ENCODE results near the gene DDAH1.
"Not testable (repeated sequence)": the region's sequence is repeated elsewhere in the genome, so short reads cannot be mapped to it uniquely, and the experiment has no call there.

The DDAH1 gene

DNA sequence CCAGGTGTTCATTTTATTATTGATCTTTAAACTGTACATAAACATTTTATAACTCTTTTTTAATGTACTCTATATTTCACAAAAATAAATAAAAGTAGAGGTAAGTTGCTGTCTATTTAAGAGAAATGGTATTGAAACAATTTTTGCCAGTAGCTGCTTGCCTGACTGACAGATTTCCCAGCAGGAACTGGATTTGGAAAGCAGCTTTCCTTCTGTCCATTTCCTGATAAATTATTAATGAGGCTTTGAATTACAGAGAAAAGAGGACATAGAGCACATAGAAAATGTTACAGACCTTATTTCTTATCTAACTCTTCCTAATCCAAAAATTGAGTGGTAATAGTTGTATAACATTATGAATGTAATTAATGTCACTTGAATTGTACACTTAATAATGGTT, 108.8 kb downstream of the DDAH1 start:
- DNase-seq = no peak

DNA sequence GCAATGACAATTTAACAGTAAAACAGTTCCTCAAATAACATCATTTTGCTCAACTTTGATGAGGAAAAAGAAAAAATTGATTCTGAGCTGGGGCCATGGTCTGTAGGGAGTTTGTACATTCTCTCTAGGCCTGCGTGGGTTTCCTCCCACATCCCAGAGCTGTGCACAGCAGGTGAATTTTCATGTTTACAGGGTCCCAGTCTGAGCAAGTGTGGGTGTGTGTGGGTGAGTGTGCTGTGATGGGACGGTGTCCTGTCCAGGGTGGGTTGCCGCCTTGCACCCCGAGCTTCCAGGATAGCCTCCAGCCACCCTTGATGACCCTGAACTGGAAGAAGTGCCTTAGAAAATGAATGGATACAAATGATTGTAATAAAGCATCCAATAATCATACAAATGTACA, 112.9 kb downstream of the DDAH1 start:
- DNase-seq = no peak

DNA sequence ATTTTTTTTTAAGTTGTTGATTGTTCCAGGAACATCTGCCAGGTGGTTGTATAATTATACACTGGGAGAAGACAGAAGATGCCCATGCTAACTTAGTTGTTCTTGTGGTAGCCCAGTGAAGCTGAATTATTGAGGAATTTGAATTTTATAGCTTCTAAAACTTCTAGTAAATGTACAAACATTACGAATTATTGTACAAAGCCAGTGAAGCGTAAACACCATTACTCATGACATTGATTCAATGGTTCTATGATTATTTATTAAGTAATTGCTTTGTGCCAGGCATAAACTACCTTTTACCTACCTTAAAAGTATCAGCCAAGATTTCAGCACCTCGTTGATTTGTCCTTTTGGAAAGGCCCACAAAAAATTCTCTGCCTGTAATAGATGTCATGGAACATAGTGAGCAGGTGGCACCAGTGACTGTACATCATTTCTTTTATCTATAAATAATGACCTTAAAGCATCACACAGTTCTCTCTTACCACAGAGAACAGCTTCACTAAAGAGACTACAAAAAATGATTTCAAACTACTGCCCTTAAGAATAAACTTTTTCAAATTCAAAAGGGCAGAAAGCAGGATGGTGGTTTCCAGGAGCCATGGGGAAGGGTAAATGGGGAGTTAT, 113.6 kb downstream of the DDAH1 start:
- no peak for DNase-seq

DNA sequence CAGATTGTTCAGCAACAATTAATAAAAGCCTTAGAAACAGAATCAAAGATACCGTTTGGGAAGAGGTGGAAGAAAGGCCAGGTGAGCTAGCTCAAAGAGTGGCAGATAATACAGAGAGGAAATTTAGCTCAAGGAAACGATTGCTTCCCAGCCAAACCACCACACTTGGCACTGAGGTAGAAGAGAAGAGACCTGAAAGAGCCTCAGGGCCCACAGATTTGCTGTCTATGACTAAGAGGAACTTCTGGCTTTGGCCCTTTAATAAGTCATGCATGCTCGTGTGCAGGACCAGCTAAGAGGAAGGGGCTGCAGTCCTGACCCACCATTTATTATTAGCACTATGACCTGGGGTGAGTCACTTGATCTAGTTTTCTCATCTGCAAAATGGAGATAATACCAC, 115.7 kb downstream of the DDAH1 start:
- no peak for DNase-seq

DNA sequence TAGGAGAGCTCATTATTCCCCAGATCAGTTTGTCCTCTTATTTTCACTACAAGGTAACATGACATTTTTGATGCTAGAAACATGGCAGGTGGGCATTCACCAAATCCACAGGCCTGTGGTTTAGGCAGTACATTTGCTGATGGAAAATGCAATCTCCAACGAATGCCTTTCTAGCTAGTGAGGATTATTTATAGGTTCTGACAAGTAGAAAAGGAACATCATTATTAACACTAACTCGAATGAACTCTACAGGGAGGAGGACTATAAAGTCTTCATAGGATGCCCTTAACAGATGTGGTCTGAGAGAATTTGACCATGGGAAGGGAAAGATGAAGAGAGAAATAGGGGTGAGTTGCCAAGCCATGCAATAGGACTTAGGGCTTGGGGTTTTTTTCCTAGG, 117.1 kb downstream of the DDAH1 start:
- DNase-seq = no peak

DNA sequence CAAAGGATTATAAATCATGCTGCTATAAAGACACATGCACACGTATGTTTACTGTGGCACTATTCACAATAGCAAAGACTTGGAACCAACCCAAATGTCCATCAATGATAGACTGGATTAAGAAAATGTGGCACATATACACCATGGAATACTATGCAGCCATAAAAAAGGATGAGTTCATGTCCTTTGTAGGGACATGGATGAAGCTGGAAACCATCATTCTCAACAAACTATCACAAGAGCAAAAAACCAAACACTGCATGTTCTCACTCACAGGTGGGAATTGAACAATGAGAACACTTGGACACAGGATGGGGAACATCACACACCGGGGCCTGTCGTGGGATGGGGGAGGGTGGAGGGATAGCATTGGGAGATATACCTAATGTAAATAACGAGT, 117.7 kb downstream of the DDAH1 start:
- DNase-seq = not testable (repeated sequence)

DNA sequence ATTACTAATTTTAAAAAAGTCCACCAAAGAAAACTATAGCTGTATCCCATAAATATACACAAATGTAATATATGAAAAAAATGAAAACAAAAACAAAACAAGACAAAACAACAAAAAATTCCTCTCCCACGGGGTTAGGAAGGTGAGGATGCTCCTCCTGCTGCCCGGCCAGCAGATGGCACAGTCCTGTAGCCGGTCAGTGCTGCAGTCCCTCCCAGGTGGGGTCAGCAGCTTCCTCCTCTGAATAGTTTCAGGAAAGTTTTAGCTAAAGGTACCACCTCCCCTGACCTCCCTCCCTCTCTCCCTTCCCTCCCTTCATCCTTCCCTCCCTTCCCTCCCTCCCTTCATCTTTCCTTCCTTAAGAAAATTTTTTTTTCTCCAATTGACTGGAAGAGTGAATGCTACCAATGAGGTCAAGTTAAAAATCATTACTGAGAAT, 120.7 kb downstream of the DDAH1 start:
- DNase-seq = no peak

DNA sequence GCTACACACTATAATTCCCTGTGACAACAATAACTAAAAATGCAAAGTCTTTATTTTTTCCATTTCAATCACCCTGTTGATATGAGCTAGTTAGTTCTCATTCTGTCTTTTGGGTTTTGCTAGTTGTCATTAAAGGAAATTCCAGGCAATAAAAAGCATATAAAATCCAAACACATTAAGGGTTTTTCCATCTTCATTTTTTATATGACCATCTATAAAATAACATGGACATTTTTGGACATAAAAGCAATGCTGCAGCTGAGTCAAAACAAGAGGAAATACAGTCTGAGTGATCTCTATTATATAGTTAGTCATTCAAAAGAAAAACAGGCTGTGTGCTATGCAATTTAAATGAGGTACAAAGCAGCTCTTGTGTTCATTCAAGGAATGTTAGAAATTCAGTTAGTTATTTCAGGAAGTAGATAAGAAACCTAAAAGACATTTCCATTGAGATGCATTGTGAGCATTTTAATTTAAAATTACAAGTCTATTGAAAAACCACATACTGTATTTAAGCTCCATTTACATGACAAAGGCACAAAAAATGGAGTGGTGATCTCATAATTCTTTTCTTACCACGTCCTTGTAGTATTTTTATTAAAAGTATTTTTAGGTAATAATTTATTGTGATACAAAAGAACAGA, 121.2 kb downstream of the DDAH1 start:
- DNase-seq = no peak

DNA sequence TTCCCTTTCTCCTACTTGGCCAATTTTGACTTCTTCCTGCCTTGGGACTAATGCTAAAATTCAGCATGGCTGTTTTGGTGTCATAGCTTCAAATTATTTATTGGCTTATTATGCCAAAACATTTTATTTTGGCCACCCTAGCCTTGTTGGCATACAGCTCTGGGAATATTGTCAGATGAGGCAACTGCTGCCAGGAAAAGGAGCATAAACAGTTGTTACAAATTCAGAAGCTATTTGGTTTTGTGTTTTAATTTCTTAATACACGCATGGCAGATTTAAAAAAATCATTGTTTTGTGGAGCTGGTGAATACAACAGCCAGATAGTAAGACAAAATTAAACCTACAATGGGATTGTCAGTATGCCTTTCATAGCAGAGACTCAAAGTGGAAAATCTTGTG, 121.7 kb downstream of the DDAH1 start:
- DNase-seq = no peak

DNA sequence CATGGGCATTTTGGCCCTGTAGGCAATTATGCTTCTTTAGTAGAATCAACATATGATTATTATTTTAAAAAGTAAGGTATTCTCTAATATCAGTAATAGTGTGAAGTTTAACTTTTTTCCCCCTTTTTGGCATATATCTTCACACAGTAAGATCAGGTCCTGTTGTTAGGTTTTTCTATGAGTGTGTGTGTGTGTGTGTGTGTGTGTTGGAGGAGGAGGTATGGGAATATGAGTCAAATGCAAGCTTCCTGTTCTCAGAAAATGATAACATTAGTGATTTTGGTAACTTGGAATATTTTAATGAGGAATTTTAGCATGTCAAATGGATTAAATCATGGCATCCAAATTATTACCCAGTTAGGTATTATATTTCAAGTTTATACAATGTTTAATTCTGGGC, 122.8 kb downstream of the DDAH1 start:
- DNase-seq = no peak

DNA sequence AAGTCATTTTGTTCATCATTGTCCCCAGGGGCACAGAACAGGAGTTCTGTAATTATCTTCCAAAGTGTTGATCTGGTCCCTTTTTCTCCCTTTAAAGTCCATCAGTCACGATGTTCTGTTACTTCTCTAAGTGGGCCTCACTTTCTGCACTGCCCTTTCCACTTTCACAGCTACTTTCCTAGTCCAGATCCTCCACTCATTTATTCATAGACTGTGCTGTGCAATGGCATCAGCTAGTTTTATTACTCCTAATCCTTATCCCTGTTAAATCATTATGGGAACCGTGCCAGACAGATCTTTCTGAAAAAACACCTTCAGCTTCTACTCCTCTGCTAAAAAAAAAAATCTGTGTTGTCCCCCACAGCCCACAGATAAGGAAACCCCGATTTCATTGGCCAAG, 124.5 kb downstream of the DDAH1 start:
- DNase-seq = no peak

DNA sequence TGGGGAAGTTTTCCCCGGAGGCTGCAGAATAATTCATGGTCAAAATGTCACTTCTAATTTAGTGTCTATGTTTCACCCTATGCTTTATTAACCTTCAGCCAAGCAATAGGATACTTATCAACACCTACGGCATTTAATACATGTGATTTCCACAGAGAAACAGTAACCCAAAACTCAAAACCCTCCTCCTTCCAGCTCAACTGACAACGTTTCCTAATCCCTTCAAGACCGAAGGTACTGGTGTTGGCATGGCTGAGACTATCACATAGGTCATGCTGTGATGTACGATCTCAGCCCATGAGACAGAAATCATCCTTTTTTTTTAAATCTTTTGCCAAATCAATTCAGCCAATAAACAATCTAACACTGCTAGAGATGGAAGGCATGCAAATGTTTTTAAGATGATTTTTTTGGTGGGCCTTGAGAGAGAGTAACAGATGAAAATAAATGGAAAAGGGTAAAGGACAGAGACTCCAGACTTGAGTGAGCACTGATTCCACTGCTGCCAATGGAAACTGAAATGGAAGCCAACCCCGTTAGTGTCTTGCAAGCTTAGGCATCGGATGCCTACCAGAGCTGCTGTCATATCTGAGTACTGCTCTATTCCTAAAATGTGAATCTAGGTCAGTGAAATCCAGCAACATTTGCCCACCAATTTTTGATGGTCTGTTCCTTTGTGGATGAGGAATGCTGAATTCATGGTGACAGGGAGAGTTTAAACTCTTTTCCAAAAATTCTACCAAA, 125.1 kb downstream of the DDAH1 start:
- DNase-seq = no peak

DNA sequence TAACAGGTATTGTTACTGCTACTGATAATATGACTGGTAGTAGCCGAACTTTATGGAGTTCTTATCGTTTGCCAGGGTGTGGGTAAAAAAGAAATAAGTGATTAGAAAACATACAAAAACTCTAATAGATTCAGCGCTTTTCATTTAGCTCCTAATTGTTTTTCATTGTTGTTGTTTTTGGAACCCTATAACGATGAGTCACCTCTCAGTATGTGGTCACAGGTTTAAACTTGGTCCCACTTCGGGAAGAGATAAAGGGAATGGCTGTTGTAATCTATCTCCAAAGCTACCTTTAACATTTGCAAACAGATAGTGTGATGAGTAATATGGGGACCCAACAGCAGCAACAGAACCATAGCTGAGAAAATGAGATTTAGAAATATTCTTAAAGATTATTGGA, 125.9 kb downstream of the DDAH1 start:
- no peak for DNase-seq

DNA sequence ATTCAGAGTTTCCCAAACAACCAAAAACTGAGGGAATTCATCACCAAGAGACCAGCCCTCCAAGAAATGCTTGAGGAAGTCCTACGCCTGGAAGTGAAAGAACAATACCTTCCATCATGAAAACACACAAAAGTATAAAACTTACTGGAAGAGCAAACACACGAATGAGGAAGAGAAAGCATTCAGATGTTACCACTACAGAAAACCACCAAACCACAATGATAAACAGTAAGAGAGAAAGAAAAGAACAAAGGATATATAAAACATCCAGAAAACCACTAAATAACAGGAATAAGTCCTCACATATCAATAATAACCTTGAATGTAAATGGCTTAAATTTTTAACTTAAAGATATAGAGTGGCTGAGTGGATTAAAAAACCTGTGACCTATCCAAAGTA, 130.0 kb downstream of the DDAH1 start:
- no peak for DNase-seq

DNA sequence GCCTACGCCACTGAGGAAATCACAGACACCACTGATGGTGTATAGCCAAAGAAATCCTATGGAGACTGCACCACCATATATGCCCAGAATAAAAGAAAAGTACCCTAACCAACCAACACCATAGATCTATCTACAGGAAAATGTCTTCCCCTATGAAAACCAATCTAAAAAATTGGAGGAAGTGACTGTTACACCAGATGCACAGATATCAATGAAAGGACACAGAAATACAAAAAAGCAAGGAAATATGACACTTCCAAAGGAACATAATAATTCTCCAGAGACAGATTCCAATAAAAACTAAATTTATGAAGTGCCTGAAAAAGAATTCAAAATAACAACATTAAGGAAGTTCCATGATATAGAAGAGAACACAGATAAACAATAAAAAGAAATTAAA, 131.8 kb downstream of the DDAH1 start:
- DNase-seq = no peak

DNA sequence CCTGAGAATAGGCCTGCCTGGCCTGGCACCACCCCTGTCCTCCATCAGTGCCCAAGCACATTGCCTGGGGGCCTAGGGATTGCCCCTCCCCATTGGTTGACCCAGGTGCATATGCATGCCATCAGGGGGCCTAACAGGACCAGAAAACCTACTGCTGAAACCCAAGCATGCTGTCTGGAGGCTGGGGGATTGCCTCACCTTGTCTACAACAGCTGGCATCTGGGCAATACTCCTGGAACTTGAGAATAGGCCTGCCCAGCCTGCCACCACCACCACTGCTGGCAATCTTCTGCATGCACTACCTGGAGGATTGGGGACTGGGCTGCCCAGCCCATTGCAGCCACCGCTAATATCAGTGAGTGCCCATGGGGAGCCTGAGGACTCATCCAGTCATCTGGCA, 132.4 kb downstream of the DDAH1 start:
- no peak for DNase-seq

DNA sequence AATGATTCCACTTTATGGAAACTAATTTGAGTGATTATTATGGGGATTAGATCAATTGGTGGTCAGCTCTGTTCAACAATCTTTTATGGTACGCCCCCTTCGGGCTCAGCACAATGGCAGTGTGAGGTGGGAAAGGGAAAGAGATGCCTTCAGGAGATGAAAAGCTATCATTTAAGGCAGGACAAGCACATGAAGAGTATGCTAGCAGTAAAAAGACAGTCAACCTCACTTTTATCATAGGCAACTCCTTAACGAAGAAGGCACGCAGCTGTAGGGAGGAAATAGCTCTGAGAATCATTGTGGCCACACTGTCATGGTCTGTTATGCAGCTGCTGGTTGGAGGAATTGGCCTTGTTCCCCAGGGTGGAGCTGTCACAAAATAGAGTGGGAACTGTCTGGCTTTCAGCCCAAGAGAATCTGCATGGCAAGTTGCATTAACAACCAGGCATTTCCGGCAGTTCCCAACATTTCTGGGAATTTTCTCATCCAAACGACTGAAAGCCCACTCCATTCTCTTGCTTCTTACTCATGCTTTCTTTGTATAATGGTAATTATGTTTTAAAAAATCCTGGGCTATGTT, 134.2 kb downstream of the DDAH1 start:
- DNase-seq = no peak

DNA sequence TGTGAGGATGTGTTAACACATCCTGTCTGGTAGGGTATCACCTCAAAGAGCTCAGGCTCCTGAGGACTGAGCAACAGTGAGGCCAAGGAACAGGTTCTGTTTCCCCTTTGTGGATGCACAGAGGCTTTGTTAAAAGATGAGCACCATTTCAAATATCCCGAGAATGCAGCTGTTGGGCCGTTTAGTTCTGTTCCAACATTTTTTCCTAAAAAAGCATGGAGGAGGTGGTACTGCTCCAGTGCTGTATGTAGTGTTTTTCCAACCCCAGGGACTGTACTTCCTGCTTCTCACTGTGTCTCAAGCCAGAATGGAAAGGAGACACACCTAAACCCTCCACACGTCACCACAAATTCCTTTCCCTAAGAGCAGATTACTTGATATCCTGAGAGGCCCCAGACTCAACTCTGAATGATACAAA, 134.7 kb downstream of the DDAH1 start:
- DNase-seq = no peak

DNA sequence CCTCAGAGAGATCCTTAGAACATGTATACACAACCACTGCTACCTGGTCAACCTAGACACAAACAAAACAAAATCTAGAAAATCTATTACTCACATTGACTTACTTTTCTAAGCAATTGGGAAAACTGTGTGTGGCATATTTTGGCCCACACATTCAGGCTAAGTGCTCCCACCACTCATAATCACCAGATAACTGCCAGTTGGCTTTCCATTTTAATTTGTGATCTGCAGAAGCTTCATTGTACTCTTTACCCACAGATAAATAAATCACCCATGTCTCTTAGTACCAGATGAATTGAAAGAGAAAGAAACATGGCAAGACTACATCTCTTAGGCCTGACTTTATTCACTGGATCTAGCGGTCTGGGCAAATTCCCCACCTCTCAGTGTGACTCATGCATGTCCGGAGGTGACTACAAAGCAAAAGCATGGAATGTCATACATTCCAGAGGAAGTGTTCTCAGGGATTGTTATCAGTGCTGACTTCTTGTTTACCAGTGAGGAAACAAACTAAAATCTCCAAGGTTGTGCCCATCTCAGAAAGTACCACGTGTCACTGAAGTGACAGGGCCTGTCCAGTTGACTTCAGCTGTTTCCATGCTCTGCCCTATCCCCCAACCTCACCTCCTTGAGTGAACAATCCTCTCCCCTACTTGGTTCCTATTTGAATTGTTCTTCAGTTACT, 136.1 kb downstream of the DDAH1 start:
- no peak for DNase-seq

DNA sequence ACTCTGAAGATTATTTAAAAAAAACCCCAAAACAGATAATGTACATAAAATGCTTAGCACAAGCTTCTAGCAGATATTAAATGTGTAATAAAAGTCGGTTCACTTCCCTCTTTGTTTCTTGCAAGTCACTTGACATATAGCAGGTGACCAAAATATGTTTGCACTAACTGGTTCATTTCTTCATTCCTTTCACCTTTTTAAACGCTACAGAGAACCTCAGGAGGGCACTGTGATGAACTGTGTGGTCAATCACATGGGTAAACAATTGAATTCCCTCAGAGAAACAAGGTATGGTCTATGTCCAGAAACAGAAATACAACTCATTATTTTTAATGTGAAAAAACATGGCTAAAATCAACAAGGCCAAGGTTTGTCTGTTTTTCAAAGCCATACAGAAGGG, 137.2 kb downstream of the DDAH1 start:
- no peak for DNase-seq

DNA sequence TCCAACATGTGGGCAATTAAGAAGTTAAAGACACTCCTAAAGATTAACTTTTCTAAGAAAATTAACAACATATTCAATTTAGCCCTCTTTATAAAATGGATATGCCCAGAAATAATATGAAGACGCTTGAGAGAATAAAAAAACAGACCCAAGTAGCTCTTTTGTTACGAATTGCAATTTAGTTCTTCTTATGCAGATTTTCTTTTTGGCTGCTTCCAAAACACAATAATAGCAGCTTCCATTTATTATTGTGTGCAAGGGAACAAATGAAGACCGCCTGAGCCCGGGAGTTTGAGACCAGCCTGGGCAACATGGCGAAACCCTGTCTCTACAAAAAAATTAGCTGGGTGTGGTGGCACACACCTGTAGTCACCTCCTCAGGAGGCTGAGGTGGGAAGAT, 138.1 kb downstream of the DDAH1 start:
- DNase-seq = no peak

DNA sequence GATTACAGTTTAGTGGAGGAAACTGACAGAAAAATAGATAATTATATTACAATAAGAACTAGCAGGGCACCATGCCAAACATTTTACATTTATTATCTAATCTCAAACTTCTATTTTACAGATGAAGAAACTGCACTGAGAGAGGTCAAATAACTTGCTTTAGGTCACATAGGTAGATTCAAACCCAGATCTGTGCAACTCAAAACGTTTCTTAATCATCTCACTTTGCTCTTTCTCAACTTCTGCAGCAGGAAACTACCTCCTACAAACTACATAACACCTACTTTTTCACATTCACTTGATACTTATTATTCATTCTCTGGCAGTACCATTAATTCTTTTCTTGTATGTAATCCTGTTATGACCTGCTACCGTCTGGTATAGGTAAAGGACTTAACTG, 138.6 kb downstream of the DDAH1 start:
- no peak for DNase-seq

DNA sequence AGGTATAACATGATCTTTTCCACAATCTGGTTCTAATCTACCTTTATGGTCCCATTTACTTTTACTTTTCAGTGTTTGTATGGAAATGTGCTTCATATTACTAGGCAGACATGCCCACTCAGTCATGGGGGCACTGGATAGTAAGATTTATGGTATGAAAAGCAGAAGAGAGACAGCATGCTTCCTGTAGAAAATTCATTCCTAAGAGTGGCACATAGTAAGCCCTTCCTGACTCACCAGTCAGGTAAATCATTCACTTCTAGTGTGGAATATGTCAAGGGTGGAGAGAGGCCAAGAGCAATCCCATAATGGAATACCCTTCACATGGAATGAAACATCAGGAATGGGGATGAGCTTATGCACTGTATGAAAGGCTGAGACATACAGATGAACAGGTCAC, 139.0 kb downstream of the DDAH1 start:
- no peak for DNase-seq

Measured in inflammatory macrophage (primary cell).